Liver (tissue), 3 donors: ENCODE measurements around the gene KIF26B.

ENCODE experiments used
- ATF3 ChIP-seq: IDR thresholded peaks from 2 replicates; pipeline ENCODE4 v1.6.1; 2016; ENCODE audit warnings: antibody characterized with exemption
- CTCF ChIP-seq: fragments of 150-350 bp; IDR thresholded peaks from 2 replicates; pipeline ENCODE4 v1.5.1; 2017; ENCODE audit warnings: improper control_type of control experiment, low read depth, low read length; ENCODE audit not compliant: missing input control
- EGR1 ChIP-seq, 2 donors: IDR thresholded peaks; 2 replicates each; pipeline ENCODE4 v1.6.1; 2016 to 2018; ENCODE audit warnings: antibody characterized with exemption in 2 of 2, low read depth in 2 of 2
- GABPA ChIP-seq, 2 donors: IDR thresholded peaks in 1 of 2; conservative IDR thresholded peaks in 1 of 2; 2 replicates each; pipeline ENCODE4 v1.6.1; 2016; ENCODE audit warnings: antibody characterized with exemption in 2 of 2, mild to moderate bottlenecking in 1 of 2, moderate library complexity in 1 of 2
- JUND ChIP-seq, 2 donors: IDR thresholded peaks; 2 replicates each; pipeline ENCODE4 v1.6.1; 2016; ENCODE audit warnings: antibody characterized with exemption in 2 of 2
- NR2F2 ChIP-seq: IDR thresholded peaks from 2 replicates; pipeline ENCODE4 v1.6.1; 2016; ENCODE audit warnings: antibody characterized with exemption
- RXRA ChIP-seq, 2 donors: IDR thresholded peaks; 2 replicates each; pipeline ENCODE4 v1.6.1; 2017 to 2018; ENCODE audit warnings: antibody characterized with exemption in 2 of 2, mild to moderate bottlenecking in 1 of 2
- SP1 ChIP-seq: IDR thresholded peaks from 2 replicates; pipeline ENCODE4 v1.6.1; 2018; ENCODE audit warnings: antibody characterized with exemption, mild to moderate bottlenecking
- TAF1 ChIP-seq: conservative IDR thresholded peaks from 2 replicates; pipeline ENCODE4 v1.6.1; 2016; ENCODE audit warnings: antibody characterized with exemption, mild to moderate bottlenecking
- YY1 ChIP-seq: IDR thresholded peaks from 2 replicates; pipeline ENCODE4 v1.6.1; 2016; ENCODE audit warnings: antibody characterized with exemption, mild to moderate bottlenecking
- TF ChIP-seq, protein P1 (sequence below): IDR thresholded peaks from 2 replicates; pipeline ENCODE4 v1.6.1; 2016; ENCODE audit warnings: antibody characterized with exemption, mild to moderate bottlenecking
- TF ChIP-seq, protein P2 (sequence below): IDR thresholded peaks from 2 replicates; pipeline ENCODE4 v1.6.1; 2016; ENCODE audit warnings: antibody characterized with exemption
- TF ChIP-seq, protein P3 (sequence below): IDR thresholded peaks from 2 replicates; pipeline ENCODE4 v1.6.1; 2016; ENCODE audit warnings: antibody characterized with exemption
- donor health status: healthy.
- donor health status: healthy.

DNA sequence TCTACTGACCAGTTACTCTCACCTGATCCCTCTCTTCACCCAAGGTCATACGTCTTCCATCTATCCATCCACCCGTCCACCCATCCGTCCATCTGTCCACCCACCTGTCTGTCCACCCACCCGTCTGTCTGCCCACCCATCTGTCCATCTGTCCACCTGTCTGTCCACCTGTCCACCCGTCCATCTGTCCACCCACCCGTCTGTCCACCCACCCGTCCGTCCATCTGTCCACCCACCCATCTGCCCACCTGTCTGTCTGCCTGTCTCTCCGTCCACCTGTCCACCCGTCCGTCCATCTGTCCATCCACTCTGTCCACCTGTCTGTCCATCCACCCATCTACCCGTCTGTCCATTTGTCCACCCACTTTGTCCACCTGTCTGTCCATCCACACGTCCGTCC is 11.8 kb upstream of the KIF26B start:
- no peak for TF ChIP-seq CTCF
- no peak for TF ChIP-seq SP1
- TF ChIP-seq, protein P1, sequence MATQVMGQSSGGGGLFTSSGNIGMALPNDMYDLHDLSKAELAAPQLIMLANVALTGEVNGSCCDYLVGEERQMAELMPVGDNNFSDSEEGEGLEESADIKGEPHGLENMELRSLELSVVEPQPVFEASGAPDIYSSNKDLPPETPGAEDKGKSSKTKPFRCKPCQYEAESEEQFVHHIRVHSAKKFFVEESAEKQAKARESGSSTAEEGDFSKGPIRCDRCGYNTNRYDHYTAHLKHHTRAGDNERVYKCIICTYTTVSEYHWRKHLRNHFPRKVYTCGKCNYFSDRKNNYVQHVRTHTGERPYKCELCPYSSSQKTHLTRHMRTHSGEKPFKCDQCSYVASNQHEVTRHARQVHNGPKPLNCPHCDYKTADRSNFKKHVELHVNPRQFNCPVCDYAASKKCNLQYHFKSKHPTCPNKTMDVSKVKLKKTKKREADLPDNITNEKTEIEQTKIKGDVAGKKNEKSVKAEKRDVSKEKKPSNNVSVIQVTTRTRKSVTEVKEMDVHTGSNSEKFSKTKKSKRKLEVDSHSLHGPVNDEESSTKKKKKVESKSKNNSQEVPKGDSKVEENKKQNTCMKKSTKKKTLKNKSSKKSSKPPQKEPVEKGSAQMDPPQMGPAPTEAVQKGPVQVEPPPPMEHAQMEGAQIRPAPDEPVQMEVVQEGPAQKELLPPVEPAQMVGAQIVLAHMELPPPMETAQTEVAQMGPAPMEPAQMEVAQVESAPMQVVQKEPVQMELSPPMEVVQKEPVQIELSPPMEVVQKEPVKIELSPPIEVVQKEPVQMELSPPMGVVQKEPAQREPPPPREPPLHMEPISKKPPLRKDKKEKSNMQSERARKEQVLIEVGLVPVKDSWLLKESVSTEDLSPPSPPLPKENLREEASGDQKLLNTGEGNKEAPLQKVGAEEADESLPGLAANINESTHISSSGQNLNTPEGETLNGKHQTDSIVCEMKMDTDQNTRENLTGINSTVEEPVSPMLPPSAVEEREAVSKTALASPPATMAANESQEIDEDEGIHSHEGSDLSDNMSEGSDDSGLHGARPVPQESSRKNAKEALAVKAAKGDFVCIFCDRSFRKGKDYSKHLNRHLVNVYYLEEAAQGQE = no peak
- no peak for TF ChIP-seq JUND (IDR thresholded peaks at IDR 0.05)
- TF ChIP-seq, protein P2, sequence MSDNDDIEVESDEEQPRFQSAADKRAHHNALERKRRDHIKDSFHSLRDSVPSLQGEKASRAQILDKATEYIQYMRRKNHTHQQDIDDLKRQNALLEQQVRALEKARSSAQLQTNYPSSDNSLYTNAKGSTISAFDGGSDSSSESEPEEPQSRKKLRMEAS = no peak
- TF ChIP-seq GABPA (IDR thresholded peaks at IDR 0.05 in 1 of 2, conservative IDR thresholded peaks at IDR 0.05 in 1 of 2) = no peak
- TF ChIP-seq YY1 = no peak
- no peak for TF ChIP-seq TAF1
- TF ChIP-seq EGR1 (IDR thresholded peaks at IDR 0.05; ENCODE audit: low read depth in 2 of 2) = no peak
- no peak for TF ChIP-seq NR2F2
- TF ChIP-seq, protein P3, sequence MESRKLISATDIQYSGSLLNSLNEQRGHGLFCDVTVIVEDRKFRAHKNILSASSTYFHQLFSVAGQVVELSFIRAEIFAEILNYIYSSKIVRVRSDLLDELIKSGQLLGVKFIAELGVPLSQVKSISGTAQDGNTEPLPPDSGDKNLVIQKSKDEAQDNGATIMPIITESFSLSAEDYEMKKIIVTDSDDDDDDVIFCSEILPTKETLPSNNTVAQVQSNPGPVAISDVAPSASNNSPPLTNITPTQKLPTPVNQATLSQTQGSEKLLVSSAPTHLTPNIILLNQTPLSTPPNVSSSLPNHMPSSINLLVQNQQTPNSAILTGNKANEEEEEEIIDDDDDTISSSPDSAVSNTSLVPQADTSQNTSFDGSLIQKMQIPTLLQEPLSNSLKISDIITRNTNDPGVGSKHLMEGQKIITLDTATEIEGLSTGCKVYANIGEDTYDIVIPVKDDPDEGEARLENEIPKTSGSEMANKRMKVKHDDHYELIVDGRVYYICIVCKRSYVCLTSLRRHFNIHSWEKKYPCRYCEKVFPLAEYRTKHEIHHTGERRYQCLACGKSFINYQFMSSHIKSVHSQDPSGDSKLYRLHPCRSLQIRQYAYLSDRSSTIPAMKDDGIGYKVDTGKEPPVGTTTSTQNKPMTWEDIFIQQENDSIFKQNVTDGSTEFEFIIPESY = no peak
- TF ChIP-seq ATF3 = no peak
- no peak for TF ChIP-seq RXRA (IDR thresholded peaks at IDR 0.05)
